ENCODE data around the gene AGRN.
"Not testable (repeated sequence)": the region's sequence is repeated elsewhere in the genome, so short reads cannot be mapped to it uniquely, and the experiment has no call there.

AGRN gene

DNA sequence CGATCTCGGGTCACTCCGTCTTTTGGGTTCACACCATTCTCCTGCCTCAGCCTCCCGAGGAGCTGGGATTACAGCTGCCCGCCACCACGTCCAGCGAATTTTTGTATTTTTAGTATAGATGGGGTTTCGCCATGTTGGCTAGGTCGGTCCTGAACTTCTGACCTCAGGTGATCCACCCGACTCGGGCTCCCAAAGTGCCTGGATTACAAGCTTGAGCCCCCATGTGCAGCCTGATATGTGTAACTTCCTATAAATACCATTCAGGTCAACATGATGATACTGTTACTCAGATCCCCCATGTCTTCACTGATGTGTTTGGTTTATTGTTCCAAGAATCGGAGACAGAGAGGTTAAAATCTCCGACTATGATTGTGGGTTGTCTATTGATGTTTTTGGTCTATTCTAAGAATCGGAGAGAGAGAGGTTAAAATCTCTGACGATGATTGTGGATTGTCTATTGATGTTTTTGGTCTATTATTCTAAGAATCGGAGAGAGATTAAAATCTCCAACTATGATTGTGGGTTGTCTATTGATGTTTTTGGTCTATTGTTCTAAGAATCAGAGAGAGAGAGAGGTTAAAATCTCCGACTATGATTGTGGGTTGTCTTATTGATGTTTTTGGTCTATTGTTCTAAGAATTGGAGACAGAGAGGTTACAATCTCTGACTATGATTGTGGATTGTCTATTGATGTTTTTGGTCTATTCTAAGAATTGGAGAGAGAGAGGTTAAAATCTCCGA lies 78.9 kb downstream of the AGRN start:
- DNase-seq = peak; percentile 64

- DNase-seq = no peak
These were observed 79.7 kb downstream of the AGRN start for GRCh38 chr1:1099506-1100183.

DNA sequence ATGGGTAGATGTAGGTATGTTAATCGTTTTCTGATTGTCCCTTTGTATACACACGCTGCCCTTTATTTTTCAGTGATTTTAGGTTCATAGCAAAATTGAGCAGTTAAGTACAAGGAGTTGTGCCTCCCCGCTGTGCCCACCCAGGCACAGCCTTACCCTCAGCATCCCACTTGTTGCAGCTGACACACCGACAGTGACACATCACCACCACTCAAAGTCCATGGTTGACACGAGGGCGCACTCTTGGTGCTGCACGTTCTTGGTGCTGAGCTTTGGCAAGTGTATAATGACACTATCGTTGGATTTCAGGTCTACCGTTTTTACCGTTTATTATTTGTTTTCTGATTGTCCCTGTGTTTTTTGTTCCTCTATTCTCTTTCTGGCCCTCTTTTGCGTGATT lies 80.4 kb downstream of the AGRN start:
- no peak for DNase-seq

- no peak for DNase-seq
These were observed 81.6 kb downstream of the AGRN start for GRCh38 chr1:1101503-1101902.

GRCh38 chr1:1104152-1104551 lies 84.2 kb downstream of the AGRN start:
- not testable (repeated sequence) for DNase-seq
